ENCODE data around the gene GPR31.

Gene GPR31

DNA sequence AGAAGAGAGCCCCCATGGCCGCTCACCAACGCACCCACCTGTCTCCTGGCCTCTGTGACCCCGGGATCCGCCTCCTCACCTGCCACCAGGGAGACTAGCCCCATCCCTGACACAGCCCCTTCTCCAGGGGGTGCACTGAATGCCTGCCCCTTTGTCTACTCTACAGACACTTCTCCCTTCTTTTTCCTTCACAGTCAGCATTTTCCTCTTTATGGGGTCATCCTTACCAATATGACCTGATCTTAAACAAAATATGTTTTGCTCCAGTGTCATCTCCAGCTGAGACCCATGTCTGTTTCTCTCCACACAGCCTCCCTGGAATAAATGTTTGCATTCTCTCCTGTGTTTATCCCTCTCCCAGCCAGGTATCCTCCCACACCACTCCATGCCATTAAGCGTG lies 49.5 kb downstream of the GPR31 start:
- H3K9ac ChIP-seq (ENCODE audit: low read length), result no peak overlapping the region
- TF ChIP-seq EZH2phosphoT487 (IDR thresholded peaks at IDR 0.05; ENCODE audit: low read length), result no peak
- TF ChIP-seq, protein P1, sequence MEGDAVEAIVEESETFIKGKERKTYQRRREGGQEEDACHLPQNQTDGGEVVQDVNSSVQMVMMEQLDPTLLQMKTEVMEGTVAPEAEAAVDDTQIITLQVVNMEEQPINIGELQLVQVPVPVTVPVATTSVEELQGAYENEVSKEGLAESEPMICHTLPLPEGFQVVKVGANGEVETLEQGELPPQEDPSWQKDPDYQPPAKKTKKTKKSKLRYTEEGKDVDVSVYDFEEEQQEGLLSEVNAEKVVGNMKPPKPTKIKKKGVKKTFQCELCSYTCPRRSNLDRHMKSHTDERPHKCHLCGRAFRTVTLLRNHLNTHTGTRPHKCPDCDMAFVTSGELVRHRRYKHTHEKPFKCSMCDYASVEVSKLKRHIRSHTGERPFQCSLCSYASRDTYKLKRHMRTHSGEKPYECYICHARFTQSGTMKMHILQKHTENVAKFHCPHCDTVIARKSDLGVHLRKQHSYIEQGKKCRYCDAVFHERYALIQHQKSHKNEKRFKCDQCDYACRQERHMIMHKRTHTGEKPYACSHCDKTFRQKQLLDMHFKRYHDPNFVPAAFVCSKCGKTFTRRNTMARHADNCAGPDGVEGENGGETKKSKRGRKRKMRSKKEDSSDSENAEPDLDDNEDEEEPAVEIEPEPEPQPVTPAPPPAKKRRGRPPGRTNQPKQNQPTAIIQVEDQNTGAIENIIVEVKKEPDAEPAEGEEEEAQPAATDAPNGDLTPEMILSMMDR (IDR thresholded peaks at IDR 0.05; ENCODE audit: low read length), result no peak
- TF ChIP-seq EZH2 (optimal IDR thresholded peaks at IDR 0.05; ENCODE audit: low read depth, low read length), result no peak
- H3K9me2 ChIP-seq (replicated peaks; ENCODE audit: insufficient read depth, low read length), result no peaks in the 10 kb centered on the region
- H3K4me3 ChIP-seq (ENCODE audit: low read length), result no peak overlapping the region
- H3K4me1 ChIP-seq (ENCODE audit: low read length), result peaks cover 14% of the 10 kb centered on the region
- no peak overlapping the region for H2AFZ ChIP-seq (ENCODE audit: low read length)
- no peak for DNase-seq
- no peaks in the 10 kb centered on the region for H3K27me3 ChIP-seq (replicated peaks; ENCODE audit: insufficient read depth, low read length)
- no peaks in the 10 kb centered on the region for H4K20me1 ChIP-seq (ENCODE audit: insufficient read depth, low read length)
- no peak overlapping the region for H3K27ac ChIP-seq (ENCODE audit: low read length)
- H3K9me3 ChIP-seq (replicated peaks; ENCODE audit: insufficient read depth, low read length), result no peaks in the 10 kb centered on the region
- no peaks in the 10 kb centered on the region for H3K36me3 ChIP-seq (replicated peaks; ENCODE audit: insufficient read depth, low read length)
- H3K4me2 ChIP-seq (ENCODE audit: low read depth, low read length), result no peak overlapping the region
- no peaks in the 10 kb centered on the region for H3F3A ChIP-seq (ENCODE audit: insufficient read depth, low read length)
- no peaks in the 10 kb centered on the region for H3K79me2 ChIP-seq (ENCODE audit: low read length)

DNA sequence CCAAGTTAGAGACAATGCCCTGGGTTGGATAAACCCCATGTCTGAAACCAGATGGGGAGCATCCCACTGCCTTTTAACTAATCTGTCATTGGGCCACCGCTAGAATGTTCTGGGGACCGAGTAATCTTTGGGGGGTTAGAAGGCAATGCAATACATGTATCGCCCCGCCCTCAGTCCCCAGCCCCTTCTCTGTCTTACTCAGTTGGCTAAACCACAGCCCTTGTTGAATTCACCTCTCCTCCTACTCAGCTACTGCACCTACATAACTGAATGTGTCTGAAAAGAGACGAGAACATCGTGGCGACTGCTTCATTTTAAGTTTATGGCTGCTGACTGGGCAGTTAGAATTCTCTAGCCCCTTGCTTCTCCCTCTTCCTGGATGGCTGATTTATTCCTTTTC lies 50.0 kb downstream of the GPR31 start:
- TF ChIP-seq EZH2 (optimal IDR thresholded peaks at IDR 0.05; ENCODE audit: low read depth, low read length), result no peak
- TF ChIP-seq, protein P1 (IDR thresholded peaks at IDR 0.05; ENCODE audit: low read length), result no peak
- no peak for TF ChIP-seq EZH2phosphoT487 (IDR thresholded peaks at IDR 0.05; ENCODE audit: low read length)
- no peak for DNase-seq
- H3K4me1 ChIP-seq (ENCODE audit: low read length), result peaks cover 12% of the 10 kb centered on the region
- H3K79me2 ChIP-seq (ENCODE audit: low read length), result no peaks in the 10 kb centered on the region
- H3K27ac ChIP-seq (ENCODE audit: low read length), result no peak overlapping the region
- no peaks in the 10 kb centered on the region for H4K20me1 ChIP-seq (ENCODE audit: insufficient read depth, low read length)
- no peak overlapping the region for H3K9ac ChIP-seq (ENCODE audit: low read length)
- H3K27me3 ChIP-seq (replicated peaks; ENCODE audit: insufficient read depth, low read length), result no peaks in the 10 kb centered on the region
- no peaks in the 10 kb centered on the region for H3F3A ChIP-seq (ENCODE audit: insufficient read depth, low read length)
- H3K4me3 ChIP-seq (ENCODE audit: low read length), result no peak overlapping the region
- H3K4me2 ChIP-seq (ENCODE audit: low read depth, low read length), result no peak overlapping the region
- H3K9me3 ChIP-seq (replicated peaks; ENCODE audit: insufficient read depth, low read length), result no peaks in the 10 kb centered on the region
- H2AFZ ChIP-seq (ENCODE audit: low read length), result no peak overlapping the region
- H3K36me3 ChIP-seq (replicated peaks; ENCODE audit: insufficient read depth, low read length), result no peaks in the 10 kb centered on the region
- H3K9me2 ChIP-seq (replicated peaks; ENCODE audit: insufficient read depth, low read length), result no peaks in the 10 kb centered on the region

DNA sequence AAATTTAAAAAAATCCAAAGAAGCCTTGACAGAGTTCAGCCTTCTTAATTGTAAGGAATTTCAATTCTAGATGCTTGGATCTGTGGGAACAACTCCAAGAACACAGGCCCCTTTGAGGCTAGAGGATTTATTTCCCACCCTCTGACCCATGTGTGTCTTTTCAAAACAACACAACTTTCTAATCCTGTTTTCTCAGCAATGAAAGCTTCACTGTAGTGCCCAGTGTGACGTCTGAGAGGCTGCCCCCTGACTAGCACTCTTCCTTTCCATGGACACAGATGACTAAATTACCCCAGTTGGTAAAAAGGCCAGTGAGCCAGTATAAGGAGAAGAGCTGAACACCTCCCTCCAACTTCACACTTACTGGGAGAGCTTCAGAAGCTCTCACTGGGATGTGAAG lies 51.4 kb downstream of the GPR31 start:
- TF ChIP-seq, protein P1 (IDR thresholded peaks at IDR 0.05; ENCODE audit: low read length), result no peak
- TF ChIP-seq EZH2phosphoT487 (IDR thresholded peaks at IDR 0.05; ENCODE audit: low read length) (no peak), EZH2 (optimal IDR thresholded peaks at IDR 0.05; ENCODE audit: low read depth, low read length) (no peak)
- H3K9ac ChIP-seq (ENCODE audit: low read length), result no peak overlapping the region
- no peaks in the 10 kb centered on the region for H3K9me3 ChIP-seq (replicated peaks; ENCODE audit: insufficient read depth, low read length)
- H3K27me3 ChIP-seq (replicated peaks; ENCODE audit: insufficient read depth, low read length), result no peaks in the 10 kb centered on the region
- no peaks in the 10 kb centered on the region for H4K20me1 ChIP-seq (ENCODE audit: insufficient read depth, low read length)
- no peak for DNase-seq
- H2AFZ ChIP-seq (ENCODE audit: low read length), result no peak overlapping the region
- H3F3A ChIP-seq (ENCODE audit: insufficient read depth, low read length), result no peaks in the 10 kb centered on the region
- H3K79me2 ChIP-seq (ENCODE audit: low read length), result no peaks in the 10 kb centered on the region
- no peak overlapping the region for H3K4me2 ChIP-seq (ENCODE audit: low read depth, low read length)
- H3K4me1 ChIP-seq (ENCODE audit: low read length), result peaks cover 12% of the 10 kb centered on the region
- no peaks in the 10 kb centered on the region for H3K9me2 ChIP-seq (replicated peaks; ENCODE audit: insufficient read depth, low read length)
- no peaks in the 10 kb centered on the region for H3K36me3 ChIP-seq (replicated peaks; ENCODE audit: insufficient read depth, low read length)
- H3K27ac ChIP-seq (ENCODE audit: low read length), result no peak overlapping the region
- H3K4me3 ChIP-seq (ENCODE audit: low read length), result no peak overlapping the region

Data from MM.1S (cell line).